AG09319 (cell line): ENCODE results near the gene MAML3.

Experiments
- DNase-seq: peaks from one replicate; pipeline ENCODE4 v3.0.0-alpha.2; 2010; ENCODE audit warnings: low read depth; ENCODE audit errors: extremely low read depth
- TF ChIP-seq, protein P1 (sequence below): IDR thresholded peaks from 2 replicates; pipeline ENCODE4 v1.5.1; 2011; ENCODE audit warnings: low read depth, mild to moderate bottlenecking, inconsistent platforms, low read length, moderate library complexity

The MAML3 gene

DNA sequence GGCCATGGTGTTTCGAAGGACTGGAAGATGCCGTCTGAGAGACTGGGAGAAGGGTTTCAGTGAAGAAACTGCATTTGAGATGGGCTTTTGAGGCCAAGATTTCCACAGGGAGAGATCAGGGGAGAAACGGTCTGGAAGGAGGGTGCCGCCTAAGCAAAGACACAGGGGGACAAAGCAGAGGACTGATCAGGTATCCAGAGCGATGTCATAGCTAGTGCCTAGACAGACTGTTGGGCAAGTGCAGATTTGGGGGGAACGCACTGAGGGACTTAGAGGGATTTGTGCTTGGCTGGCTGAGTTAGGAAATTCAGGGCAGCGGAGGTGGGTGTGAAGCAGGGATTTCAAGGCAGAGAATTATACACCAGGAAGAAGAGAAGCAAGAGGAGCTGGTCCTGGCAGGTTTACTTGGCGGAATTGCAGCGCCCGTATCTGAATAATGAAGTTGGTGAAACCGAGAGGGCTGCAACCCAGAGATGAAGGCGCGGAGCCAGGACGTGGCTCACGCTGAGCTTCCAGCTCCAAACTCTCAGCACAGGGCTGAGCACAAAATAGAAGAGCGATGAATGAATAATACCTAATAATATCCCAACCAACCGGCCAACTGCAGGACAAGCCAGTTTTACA, 106.9 kb downstream of the MAML3 start:
- no peak for DNase-seq
- TF ChIP-seq, protein P1, sequence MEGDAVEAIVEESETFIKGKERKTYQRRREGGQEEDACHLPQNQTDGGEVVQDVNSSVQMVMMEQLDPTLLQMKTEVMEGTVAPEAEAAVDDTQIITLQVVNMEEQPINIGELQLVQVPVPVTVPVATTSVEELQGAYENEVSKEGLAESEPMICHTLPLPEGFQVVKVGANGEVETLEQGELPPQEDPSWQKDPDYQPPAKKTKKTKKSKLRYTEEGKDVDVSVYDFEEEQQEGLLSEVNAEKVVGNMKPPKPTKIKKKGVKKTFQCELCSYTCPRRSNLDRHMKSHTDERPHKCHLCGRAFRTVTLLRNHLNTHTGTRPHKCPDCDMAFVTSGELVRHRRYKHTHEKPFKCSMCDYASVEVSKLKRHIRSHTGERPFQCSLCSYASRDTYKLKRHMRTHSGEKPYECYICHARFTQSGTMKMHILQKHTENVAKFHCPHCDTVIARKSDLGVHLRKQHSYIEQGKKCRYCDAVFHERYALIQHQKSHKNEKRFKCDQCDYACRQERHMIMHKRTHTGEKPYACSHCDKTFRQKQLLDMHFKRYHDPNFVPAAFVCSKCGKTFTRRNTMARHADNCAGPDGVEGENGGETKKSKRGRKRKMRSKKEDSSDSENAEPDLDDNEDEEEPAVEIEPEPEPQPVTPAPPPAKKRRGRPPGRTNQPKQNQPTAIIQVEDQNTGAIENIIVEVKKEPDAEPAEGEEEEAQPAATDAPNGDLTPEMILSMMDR = no peak

DNA sequence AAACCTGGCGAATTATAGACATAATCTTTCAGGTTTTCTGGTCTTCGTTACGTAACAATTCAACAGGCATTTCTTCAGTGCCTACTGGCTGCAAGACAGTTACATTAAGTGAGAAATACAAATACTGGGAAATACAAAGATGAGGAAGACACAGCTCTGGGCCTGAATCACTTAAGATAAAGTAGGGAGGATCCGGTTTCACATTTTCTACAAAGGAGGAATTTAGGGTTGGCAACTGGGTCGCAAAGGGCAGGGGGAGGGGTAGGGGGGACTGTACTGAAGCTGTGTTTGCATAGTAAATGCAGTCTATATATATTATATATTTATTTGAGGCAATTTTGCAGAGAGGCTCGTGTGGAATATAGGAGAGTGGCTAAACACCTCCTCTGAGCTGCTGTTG, 107.4 kb downstream of the MAML3 start:
- no peak for DNase-seq
- TF ChIP-seq, protein P1 = no peak

DNA sequence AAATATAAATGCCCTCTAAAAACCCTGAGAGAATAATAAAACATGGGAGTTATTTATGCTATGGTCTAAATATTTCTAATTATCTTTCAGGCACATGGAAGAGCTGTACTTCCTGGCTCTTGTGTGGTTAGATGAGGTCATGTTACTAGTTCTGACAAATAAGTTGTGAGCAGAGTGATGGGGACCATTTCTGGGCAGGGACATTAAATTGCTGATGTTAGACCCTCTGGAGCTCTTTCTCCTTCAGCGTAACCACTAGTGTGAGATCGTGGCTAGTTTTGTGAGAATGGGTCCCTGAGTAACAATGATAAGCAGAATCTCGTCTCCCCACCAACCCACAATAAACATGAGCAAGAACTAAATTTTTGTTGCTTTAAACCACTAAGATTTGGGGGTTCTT, 108.0 kb downstream of the MAML3 start:
- no peak for DNase-seq
- TF ChIP-seq, protein P1 = no peak

DNA sequence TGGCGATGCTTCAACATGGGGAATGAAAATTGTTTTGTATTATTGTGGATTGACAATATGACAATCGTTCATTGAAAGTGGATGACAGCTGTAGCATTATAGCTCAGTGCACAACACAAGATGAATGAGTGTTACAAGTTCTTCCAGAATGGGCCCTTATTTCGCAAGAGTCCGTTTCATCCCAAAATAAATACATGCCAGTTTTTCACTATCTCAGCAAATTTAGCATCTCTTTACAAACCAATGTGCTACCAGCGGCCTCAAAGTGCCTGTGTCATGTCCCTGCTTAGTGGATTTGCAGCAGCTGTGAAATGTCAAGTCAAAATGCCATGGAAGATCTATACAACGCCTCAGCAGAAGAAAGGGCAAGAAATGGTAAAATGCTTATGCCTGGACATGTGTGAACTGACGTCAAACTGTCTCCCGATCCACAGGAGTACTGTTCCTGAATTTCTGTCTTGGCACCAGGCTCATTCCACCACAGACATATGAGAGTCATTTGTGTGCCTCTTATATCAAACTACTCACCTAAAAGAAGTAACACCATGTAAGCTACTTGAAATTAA, 109.6 kb downstream of the MAML3 start:
- TF ChIP-seq, protein P1 = no peak
- no peak for DNase-seq

DNA sequence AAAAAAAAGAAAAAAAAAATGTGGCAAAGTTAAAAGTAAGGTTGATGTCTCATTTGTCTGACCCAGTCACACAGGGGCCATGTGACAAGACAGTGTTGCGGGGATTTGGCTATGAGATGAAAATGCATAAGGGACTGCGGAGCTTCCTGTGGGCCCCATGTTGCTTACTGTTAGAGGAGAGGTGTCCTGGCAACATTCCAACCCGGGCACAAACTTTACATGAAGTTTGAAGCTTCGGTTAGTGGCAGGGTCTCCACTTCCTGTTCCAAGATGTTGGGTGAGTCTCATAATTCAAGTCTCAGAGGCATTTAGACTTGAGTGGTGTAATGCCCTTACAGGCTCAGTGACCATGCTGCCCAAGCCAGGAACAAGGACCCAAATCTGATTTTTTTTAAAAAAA, 111.3 kb downstream of the MAML3 start:
- DNase-seq = no peak
- TF ChIP-seq, protein P1 = no peak

DNA sequence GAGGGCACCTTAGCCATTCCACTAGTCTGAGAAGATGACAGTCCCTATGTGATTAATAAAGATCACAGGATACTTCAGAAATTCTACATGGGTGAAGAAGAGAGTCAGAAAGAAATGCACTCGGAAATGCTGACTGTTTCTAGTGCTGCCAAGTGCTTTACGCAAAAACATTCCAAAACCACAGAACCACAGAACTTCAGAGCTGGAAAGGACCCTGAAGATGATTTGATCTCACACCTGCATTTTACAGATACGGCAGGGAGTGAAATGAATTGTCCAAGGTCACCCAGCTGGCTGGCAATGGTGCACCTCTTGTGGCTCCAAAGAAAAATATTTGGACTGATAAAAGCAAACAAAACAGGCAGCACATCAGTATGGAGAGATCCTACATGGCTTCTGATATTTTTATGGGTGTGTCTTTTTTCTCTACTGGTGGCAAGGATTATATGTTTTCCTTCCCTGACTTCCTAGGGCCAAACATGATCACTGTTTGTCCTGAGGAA, 115.9 kb downstream of the MAML3 start:
- DNase-seq = no peak
- TF ChIP-seq, protein P1 = no peak

DNA sequence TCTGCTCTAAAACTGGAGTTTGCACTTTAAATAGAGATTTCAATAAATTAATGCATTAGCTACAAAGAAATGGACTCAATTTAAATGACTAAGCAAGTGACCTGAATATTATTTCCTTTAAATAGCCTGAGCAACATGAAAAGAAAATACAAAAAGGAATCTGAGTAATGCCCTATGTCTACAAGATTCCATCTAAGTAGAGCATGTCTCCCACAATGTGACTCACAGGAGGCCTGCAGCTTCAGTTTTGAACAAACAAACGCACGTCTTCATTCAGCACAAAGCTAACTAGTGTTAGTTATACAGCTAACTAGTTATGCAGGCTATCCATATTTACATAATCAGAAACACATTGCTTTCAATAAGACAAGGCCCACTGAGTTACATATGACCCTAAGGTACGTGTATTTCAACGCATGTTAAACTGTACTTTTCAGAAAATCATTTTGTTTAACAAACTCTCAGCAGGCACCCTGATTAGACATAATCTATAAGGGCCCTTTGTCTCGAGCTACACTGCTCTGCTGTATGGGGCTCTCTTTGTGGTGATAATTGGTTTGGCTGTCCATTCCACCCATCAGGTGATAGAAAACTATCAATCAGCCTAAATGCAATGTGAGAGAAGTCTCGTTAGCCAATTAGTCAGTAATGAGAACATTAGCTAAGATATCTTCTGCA, 116.5 kb downstream of the MAML3 start:
- DNase-seq = peak; percentile 52
- TF ChIP-seq, protein P1 = no peak
